HG03025 (cell line): Measurements from ENCODE around the gene MUC12.
"Not testable (repeated sequence)": the region's sequence is repeated elsewhere in the genome, so short reads cannot be mapped to it uniquely, and the experiment has no call there.

ENCODE experiments used
- ATAC-seq: cut with Tn5 transposase; IDR thresholded peaks from one replicate; pipeline ENCODE4 v1.9.1; 2021; ENCODE audit warnings: mild to moderate bottlenecking, moderate library complexity; ENCODE audit not compliant: unreplicated experiment, low FRiP score

The MUC12 gene

GRCh38 chr7:100983451-100984187 is 14.3 kb downstream of the MUC12 start:
- no peak for ATAC-seq

- not testable (repeated sequence) for ATAC-seq
These were observed 15.0 kb downstream of the MUC12 start for GRCh38 chr7:100984241-100984918.

GRCh38 chr7:100985033-100985797 is 15.8 kb downstream of the MUC12 start:
- ATAC-seq, result not testable (repeated sequence)

DNA sequence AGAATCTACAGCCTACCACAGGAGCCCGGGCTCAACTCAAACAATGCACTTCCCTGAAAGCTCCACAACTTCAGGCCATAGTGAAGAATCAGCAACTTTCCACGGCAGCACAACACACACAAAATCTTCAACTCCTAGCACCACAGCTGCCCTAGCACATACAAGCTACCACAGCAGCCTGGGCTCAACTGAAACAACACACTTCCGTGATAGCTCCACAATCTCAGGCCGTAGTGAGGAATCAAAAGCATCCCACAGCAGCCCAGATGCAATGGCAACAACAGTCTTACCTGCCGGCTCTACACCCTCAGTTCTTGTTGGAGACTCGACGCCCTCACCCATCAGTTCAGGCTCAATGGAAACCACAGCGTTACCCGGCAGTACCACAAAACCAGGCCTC is 22.3 kb downstream of the MUC12 start:
- ATAC-seq, result no peak

DNA sequence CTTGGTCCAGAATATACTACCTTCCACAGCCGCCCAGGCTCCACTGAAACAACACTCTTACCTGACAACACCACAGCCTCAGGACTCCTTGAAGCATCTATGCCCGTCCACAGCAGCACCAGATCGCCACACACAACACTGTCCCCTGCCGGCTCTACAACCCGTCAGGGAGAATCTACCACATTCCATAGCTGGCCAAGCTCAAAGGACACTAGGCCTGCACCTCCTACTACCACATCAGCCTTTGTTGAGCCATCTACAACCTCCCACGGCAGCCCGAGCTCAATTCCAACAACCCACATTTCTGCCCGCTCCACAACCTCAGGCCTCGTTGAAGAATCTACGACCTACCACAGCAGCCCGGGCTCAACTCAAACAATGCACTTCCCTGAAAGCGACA is 22.9 kb downstream of the MUC12 start:
- not testable (repeated sequence) for ATAC-seq

DNA sequence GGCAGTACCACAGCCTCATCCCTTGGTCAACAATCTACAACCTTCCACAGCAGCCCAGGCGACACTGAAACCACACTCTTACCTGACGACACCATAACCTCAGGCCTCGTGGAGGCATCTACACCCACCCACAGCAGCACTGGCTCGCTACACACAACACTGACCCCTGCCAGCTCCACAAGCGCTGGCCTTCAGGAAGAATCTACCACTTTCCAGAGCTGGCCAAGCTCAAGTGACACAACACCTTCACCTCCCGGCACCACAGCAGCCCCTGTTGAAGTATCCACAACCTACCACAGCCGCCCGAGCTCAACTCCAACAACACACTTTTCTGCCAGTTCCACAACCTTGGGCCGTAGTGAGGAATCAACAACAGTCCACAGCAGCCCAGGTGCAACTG is 25.3 kb downstream of the MUC12 start:
- not testable (repeated sequence) for ATAC-seq

- ATAC-seq, result not testable (repeated sequence)
These were observed 29.2 kb downstream of the MUC12 start for GRCh38 chr7:100998530-100998929.

- ATAC-seq, result not testable (repeated sequence)
These were observed 30.0 kb downstream of the MUC12 start for GRCh38 chr7:100999334-100999733.

- not testable (repeated sequence) for ATAC-seq
These were observed 30.7 kb downstream of the MUC12 start for GRCh38 chr7:101000025-101000424.

- ATAC-seq, result not testable (repeated sequence)
These were observed 33.0 kb downstream of the MUC12 start for GRCh38 chr7:101002333-101002732.

DNA sequence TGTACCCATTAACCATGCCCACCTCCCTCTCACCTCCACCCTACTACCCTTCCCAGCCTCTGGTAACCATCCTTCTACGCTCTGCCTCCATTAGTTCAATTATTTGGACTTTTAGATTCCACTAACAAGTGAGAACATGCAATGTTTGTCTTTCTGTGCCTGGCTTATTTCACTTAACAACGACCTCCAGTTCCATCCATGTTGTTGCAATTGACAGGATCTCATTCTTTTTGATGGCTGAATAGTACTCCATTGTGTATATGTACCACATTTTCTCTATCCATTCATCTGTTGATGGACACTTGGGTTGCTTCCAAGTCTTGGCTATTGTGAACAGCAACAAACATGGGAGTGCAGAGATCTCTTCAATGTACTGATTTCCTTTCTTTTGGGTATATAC is 38.0 kb downstream of the MUC12 start:
- not testable (repeated sequence) for ATAC-seq

- ATAC-seq, result no peak
These were observed 40.3 kb downstream of the MUC12 start for GRCh38 chr7:101009629-101010028.

- ATAC-seq, result no peak
These were observed 43.6 kb downstream of the MUC12 start for GRCh38 chr7:101012931-101013330.

DNA sequence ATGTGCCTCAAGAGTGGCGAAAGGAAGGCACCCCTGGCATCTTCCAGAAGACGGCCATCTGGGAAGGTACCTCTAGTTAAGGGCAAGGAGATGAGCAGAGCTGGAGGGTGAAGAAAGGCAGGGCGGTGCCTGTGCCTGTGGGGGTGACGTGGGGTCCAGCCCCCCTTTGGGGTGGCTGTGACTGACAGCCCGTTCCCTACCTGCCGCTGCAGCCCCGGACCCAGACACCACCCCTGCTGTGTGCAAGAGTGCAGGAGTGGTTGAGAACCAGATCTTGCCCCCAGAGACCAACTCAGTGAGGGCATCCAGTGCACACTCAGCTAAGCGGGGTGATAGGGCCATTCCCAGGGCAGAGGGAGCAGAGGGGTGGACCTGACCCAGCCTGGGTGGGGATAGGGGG is 46.3 kb downstream of the MUC12 start:
- no peak for ATAC-seq

- ATAC-seq, result no peak
These were observed 47.9 kb downstream of the MUC12 start for GRCh38 chr7:101017064-101017777.

GRCh38 chr7:101018271-101019167 is 49.2 kb downstream of the MUC12 start:
- ATAC-seq, result no peak

- no peak for ATAC-seq
These were observed 51.1 kb downstream of the MUC12 start for GRCh38 chr7:101020444-101020843.

- no peak for ATAC-seq
These were observed 52.3 kb downstream of the MUC12 start for GRCh38 chr7:101021703-101022102.

DNA sequence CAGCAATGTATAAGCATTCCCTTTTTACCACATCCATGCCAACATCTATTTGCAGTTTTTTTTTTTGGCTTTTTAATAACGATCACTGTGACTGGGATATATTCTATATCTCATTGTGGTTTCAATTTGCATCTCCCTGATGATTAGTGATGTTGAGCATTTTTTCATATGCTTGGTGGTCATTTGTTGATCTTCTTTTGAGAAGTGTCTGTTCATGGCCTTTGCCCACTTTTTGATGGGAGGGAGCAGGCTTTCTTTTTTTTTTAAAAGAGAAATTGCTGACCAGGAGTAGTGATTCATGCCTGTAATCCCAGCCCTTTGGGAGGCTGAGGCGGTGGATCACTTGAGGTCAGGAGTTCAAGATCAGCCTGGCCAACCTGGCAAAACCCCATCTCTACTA is 54.5 kb downstream of the MUC12 start:
- ATAC-seq, result no peak

DNA sequence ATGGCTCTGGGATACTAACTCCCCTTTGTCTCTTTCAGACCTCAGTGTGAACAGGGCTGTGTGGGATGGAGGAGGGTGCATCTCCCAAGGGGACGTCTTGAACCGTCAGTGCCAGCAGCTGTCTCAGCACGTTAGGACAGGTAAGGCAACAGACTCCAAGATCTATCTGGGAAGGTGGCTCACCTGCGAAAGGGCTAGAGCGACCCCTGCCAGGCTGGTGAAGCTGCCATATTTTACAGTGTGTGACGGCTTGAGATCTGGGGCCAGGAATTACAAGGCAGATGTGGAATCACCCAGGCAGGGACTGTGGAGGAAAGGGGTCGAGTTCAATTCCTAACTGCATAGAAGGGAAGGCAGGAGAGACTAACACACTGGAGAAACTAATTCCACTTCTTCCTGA is 61.7 kb downstream of the MUC12 start:
- no peak for ATAC-seq
